Measurements from ENCODE around the gene RFC4. TPM values are rescaled to one million over a fixed set of nuclear protein-coding genes. Genes with fewer than 3 reads are reported as not detected.
A peak's percentile ranks its signal among the peaks of the same experiment; 100 is the strongest.

Gene RFC4
- total and polyA plus RNA-seq, 2 of the 13 experiments (the other 11 are each of a cell fraction or from before 2014, with no cell fraction given), result 18.5 to 103 TPM

DNA sequence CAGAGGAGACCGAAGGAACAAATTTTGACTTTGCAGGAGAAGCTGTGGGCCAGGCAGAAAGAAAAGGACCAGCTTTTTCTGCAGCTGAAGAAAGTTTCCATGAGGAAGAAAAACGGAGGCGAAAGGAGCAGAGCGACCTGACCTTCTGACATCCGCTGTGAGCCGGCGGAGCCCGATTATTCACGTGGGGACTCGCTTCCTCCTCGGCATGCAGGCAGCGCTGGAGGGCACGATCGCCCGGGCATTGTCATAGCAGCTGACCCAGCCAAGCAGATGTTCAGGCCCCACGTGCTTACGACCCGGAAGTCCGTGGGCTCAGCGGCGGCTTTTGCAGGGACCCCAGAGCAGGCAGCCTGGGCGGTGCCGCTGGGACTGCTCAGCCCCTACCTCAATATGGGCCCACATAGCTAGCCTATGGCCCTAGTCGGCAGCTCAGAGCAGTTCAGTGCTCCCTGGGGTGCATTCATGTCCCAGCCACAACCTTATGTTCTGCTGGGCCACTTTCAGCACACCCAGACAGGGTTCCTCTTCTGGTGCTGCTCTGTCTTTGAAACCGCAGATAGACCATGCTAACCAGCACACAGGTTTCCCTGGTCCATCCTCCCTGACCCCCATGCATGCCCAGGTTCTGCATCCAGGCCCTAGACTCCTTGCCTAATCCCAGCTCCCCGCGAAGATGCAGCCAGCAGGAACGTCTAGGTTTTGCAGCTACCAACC, 33.4 kb downstream of the RFC4 start:
- no TSS peak for BruUV-seq (replicated peaks)
- no peak overlapping the region for H3K9ac ChIP-seq (ENCODE audit: insufficient read depth, low read depth, low read length)
- H3K27me3 ChIP-seq (ENCODE audit: control insufficient read depth in 1 of 2, insufficient read depth in 2 of 2, low read length in 2 of 2), result peaks cover 3 to 4% of the 10 kb centered on the region in 2 experiments; a peak in 2 of 5 replicates
- H3K4me3 ChIP-seq (replicated peaks in 1 of 3; ENCODE audit: insufficient read depth in 1 of 3, low read depth in 2 of 3, low read length in 3 of 3), result no peak overlapping the region
- ATAC-seq (peak; percentile 50), FAIRE-seq (no peak), DNase-seq (ENCODE audit: low spot score) (no peak)
- in situ Hi-C loops (cut with HindIII; ENCODE audit: extremely low pct_ligation_motif_present, low pct_unique_long_range_greater_than_20kb), result no loop called here
- H2AFZ ChIP-seq (ENCODE audit: low read length), result no peak overlapping the region
- H3K4me2 ChIP-seq (ENCODE audit: low read depth, low read length), result no peak overlapping the region
- intact Hi-C loops (cut with micrococcal nuclease; ENCODE audit: unreplicated experiment), result no loop called here
- CTCF ChIA-PET (ENCODE audit: low intra/inter-chr PET ratio, low total read pairs), result no interaction called here
- no peaks in the 10 kb centered on the region for H3K36me3 ChIP-seq (replicated peaks in 1 of 2; ENCODE audit: control insufficient read depth in 1 of 2, insufficient read depth in 2 of 2, low read length in 2 of 2)
- POLR2A ChIA-PET, result no interaction called here
- no peaks in the 10 kb centered on the region for H3K79me2 ChIP-seq (ENCODE audit: insufficient read depth, low read length)
- peaks cover 7% of the 10 kb centered on the region; the same call in 1 of the 2 replicates for H3K4me1 ChIP-seq (ENCODE audit: insufficient read depth, low read length)
- H4K20me1 ChIP-seq (ENCODE audit: insufficient read depth, low read length), result no peaks in the 10 kb centered on the region
- H3K27ac ChIP-seq (ENCODE audit: extremely low read length, insufficient read depth, low read length), result no peak overlapping the region
- TF ChIP-seq ZFY (CRISPR knock-in tag; IDR thresholded peaks at IDR 0.05) (no peak), FOXO1 (CRISPR knock-in tag; IDR thresholded peaks at IDR 0.05) (no peak), MAZ (IDR thresholded peaks at IDR 0.05; ENCODE audit: borderline replicate concordance, low read depth, low read length) (no peak), MAZ (CRISPR knock-in tag; IDR thresholded peaks at IDR 0.05; ENCODE audit: low read depth) (no peak), ZFAT (CRISPR knock-in tag; conservative IDR thresholded peaks at IDR 0.05) (no peak), GFI1 (CRISPR knock-in tag; IDR thresholded peaks at IDR 0.05; ENCODE audit: borderline replicate concordance) (no peak), ZNF143 (CRISPR knock-in tag; IDR thresholded peaks at IDR 0.05) (no peak), ELF1 (CRISPR knock-in tag; IDR thresholded peaks at IDR 0.05) (no peak), BATF2 (CRISPR knock-in tag; IDR thresholded peaks at IDR 0.05) (no peak), ZNF704 (CRISPR knock-in tag; IDR thresholded peaks at IDR 0.05; ENCODE audit: borderline replicate concordance) (no peak)
- TF ChIP-seq, protein P1, sequence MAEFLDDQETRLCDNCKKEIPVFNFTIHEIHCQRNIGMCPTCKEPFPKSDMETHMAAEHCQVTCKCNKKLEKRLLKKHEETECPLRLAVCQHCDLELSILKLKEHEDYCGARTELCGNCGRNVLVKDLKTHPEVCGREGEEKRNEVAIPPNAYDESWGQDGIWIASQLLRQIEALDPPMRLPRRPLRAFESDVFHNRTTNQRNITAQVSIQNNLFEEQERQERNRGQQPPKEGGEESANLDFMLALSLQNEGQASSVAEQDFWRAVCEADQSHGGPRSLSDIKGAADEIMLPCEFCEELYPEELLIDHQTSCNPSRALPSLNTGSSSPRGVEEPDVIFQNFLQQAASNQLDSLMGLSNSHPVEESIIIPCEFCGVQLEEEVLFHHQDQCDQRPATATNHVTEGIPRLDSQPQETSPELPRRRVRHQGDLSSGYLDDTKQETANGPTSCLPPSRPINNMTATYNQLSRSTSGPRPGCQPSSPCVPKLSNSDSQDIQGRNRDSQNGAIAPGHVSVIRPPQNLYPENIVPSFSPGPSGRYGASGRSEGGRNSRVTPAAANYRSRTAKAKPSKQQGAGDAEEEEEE (CRISPR knock-in tag; IDR thresholded peaks at IDR 0.05; ENCODE audit: borderline replicate concordance), result no peak
- H3K9me3 ChIP-seq (ENCODE audit: low read length), result no peaks in the 10 kb centered on the region
- WGBS (ENCODE audit: low lambda C conversion rate), result 67% methylated on average over 13 of the region's 28 CpGs

Data from HepG2 (cell line).